Activated CD4-positive, alpha-beta T cell treated with anti-CD3 and anti-CD28 coated beads, Interleukin-2, amount 50 U/mL, for 1 hour (primary cell): ENCODE results near the gene ZNF787.
"Not testable (repeated sequence)": the region's sequence is repeated elsewhere in the genome, so short reads cannot be mapped to it uniquely, and the experiment has no call there.

Experiments used
- DNase-seq: peaks from one replicate; pipeline ENCODE4 v3.0.0-alpha.2; 2020

The ZNF787 gene

DNA sequence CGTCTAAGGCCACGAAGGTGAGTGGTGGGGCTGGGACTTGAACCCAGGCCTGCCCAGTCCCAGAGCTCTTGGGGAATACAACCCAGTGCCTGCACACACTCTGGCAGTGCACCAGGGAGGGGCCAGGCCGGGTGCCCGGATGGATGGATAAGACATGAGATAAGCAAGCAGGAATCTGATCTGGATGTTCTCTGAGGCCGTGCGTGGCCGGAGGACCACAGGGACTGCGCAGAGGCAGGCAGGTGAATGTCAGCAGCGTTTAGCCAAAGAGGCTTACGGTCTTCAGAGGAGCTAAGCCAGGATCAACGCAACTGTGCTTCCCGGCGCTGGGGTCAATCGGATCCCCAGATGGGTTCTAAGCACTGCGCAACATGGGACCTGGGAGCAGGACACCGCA is 1.5 kb downstream of the ZNF787 start:
- no peak for DNase-seq

DNA sequence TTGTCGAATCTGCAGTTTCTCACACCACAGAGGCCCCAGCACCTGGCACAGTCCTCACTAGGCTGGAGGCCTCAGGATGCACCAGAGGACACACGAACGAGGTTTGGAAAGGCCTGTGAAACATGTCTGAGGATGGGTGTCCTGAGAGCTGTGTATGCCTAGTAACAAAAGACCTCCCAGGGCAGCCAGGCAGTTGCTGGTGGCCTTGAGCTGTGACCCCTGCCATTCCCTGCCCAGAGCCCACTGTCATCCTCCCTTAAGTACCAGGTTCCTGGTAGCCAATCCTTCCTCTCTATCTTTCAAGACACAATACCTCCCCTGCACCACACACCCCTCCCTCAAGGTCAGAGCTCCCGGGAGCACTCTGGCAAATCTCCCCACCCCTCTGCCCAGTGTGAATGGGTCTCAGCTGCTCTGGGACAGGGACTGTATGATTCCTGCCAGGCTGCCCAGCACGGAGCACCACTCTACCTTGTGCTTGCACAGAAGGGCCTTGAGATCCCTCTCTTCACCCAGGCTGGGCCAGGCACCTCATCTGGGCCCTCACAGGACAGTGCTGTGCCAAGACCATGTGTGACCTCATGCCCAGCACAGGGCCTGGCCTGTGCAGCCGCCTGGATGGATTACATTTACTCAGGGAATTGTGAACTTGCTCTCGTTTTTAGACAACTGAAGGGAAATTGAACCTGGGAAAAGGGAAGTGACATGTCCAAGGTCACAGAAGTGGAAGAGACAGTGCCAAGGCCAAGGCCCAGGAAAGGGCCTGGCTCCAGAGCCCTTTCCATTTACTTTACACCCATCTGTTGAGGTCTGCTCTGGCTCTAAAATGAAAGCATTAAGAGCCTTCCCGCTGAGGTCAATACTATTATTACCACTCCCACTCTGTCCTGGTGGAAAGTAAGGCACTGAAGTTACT is 2.2 kb downstream of the ZNF787 start:
- DNase-seq = no peak

DNA sequence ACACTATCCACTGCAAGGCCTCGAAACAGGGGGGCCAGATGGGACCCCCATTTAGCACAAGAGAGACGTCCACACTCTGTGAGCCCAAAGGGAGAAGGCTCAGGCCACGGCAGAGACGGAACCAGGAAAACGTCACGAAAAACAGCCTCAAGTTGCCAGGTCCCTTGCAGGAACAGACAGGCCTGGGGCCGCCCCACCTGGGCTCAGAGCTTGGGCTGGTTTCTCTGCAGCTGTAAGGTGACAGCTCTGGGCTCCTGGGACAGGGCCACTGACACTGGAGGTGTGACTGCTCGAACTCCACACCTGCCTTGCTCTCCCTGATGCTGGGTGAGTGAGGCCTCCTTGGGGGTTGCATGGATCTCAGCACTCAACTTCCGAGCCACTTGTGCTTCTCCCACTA is 3.2 kb downstream of the ZNF787 start:
- DNase-seq = no peak

DNA sequence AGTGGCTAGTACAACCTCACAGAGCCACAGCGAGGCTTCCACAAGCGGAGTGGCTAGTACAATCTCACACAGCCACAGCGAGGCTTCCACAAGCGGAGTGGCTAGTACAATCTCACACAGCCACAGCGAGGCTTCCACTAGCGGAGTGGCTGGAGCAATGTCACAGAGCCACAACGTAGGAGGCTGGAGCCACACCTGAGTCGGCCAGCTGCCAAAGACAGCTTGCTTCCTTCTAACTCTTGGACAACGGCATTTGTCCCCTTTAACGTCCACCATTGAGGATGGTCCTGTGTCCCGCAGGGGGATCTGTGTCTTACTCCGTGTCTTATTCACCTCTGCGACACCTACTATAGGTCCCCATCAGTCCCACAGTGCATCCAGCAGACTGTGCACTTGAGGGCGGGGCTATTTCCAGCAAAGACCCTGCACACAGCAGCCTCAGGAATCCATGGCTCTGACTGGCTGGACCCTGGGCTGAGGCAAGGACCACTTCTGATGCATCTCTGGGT is 3.7 kb downstream of the ZNF787 start:
- DNase-seq = no peak

DNA sequence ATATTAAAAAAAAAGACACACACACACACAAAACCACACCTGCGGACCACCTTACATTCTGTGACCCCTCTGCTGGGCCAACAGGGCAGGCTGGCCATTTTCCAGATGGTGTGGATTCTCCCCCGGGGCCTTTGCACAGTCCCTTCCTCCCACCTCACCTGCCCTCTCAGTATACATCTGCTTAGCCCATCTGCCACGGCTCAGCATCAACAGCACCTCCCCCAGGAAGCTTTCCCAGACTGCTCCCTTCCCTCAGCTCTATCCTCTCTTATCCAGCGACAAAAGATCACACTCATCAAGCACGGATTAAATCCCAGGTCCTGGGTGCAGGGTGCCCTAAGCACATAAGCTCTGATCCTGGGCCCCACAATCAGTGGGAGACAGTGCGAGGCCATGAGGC is 4.5 kb downstream of the ZNF787 start:
- DNase-seq = no peak

DNA sequence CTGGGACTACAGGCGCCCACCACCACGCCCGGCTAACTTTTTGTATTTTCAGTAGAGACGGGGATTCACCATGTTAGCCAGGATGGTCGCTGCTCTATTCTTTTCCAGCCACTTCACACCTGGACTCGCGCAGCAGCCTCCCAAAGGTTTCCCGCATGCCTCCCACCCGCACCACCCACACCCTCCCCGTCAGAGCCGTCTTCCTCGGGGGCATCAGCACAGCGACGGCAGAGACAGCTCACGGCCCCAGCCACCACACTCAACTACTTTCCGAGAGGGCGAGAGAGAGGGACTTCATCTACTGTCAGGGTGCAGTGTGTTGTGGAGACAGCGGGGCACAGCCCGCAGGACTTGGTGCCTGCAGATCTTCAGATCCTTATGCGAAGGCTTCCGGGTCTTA is 5.6 kb downstream of the ZNF787 start:
- no peak for DNase-seq

DNA sequence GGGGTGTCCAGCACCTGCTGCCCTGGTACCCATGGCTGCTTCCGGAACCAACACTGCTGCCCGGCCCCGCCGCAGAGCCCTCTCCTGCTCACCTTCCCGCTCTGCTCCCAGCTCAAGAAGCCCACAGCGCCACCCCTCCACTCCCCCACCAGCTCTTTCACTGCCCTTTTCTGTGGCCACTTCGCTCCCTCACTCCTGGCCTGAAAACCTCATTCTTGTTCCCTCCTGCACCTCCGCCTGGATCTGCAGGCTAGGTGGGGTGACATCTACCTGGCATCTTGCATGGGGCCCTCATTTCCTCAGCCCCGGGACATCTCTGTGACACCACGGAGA is 6.4 kb downstream of the ZNF787 start:
- no peak for DNase-seq

DNA sequence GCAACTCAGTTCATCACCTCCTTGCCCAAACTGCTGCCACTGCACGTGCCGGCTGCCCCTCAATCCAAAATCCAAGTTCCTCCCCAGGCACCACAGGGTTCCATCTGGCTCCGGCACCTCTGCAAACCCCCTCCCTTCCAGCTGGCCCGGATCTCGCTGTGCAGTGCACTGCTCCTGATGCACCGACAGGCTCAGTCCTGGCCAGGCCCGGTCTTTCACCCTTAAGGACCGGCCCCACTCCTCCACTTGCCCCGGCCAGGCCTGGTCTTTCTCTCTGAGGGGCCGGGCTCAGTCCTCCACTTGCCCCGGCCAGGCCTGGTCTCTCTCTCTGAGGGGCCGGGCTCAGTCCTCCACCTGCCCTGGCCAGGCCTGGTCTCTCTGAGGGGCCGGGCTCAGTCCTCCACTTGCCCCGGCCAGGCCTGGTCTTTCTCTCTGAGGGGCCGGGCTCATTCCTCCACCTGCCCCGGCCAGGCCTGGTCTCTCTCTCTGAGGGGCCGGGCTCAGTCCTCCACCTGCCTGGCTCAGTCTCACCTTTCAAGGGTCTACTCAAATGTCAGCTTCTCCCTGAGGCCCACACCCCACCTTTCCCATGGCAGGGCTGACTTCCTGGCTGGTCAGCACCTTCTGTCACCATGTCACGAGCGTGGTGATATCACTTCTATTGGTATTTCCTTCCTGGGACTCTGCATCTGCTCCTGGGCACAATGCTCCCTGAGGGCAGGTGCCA is 6.9 kb downstream of the ZNF787 start:
- no peak for DNase-seq

DNA sequence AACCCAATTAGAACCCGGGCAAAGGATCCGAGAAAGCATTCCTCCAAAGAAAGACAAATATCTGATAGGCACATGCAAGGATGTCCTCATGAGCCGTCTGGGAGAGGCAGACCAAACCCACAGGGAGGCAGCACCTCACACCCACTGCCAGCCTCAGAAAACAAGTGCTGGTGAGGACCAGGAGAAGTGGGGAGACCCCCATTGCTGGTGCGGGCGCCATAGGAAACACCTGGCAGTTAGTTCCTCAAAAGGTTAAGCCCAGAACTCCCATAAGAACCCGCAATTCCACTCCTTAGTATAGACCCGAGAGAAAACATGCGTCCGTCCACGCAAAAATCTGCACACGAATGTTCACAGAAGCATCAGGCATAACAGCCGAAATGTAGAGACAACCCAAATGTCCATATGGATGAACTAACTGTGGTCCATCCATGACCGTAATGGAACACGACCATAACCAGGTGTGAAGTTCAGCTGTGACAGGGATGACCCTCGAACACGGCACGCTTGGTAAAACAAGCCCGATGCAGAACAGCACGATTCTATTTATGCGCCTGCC is 7.9 kb downstream of the ZNF787 start:
- no peak for DNase-seq

DNA sequence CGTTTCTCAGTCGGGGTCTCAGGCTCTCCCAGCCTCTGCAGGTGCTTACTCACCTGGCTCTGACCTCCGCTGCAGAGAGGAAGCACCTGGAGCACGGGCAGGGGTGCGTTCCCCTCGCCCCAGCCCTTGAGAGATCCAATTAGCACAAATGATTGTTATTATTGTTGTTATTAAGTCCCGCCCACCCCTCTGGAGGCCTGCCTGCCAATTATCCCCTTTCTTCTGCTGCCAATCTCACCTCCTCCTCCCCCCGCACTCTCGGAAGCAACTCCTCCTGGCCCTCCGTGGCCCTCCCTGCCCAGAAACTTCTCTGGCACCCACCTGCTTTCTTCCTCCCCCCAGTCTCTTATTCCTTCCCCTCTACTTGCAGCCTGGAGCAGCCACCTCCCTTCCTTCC is 8.8 kb downstream of the ZNF787 start:
- no peak for DNase-seq

DNA sequence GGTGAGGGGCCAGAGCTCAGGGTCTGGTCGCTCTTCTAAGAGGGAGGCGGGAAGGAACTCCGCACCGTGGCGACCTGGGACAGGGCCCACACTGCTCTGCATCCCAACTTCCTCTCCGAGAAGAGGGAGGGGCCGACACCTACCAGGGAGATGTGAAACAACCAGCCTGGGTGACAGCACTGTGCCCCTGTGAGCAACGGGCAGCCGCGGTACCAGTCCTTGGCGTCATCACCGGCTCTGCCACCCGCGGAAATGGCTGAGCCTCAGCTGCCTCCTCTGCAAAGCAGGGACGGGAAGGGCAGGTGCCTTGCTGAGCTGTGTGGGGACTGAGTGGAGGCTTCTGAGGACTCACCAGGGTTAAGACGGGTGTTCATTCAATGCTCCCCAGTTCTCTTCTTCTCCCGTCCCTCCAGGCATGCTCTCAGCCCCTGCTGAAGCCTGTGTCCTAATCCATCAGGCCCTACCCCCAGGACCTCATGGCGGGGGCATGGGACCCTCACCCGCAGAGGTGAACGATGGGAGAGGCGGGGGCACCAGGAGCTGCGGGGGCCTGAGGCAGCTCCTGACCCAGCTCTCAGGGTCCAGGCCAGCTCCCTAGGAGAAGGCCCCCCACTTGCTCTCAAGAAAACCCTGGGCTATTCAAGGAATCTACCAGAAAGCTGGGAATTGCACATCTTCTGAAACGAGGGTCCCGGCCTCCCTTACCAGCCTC is 9.3 kb downstream of the ZNF787 start:
- DNase-seq = peak; percentile 9

DNA sequence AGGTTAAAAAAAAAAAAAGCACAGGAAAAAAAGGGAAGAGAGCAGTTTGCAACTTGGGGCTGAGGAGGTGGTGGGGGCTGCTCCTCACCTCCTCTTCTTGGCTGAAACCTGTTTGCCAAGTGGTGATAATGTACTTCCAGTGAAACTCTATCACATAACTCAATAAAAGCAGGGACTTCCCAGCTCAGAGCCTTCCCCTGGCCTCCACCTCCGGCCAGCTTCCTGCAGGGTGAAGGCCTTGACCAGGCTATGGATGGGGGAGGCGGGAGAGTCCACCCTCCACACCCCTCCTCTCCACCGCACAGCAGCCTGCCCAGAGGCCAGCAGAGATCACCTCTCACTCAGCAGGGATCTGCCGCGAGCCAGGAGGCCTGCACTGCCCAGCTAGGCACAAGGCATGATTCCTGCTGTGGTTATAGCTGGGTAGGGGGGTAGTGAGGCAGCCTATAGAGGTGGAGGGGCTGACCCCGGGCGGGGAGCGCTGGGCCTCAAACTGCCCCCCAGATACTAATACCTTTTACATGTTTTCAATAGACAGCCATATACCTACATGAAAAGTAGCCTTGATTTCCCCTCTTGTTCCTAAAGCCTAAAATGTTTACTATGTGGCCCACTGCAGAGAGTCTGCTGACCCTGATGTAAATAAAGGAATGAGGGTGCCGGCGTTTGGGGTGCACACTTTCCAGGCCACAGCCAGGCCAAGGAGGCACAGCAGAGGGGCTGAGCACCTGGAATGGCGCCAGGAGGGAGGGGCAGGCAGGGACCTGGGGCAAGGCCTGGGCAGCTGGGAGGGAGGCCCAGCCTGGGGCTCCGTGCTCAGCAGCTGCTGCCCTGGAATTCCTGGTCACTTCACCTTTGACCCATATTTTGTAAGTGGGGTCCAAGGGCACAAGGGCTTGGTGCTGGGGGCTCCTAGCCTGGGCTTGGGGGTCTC is 10.3 kb downstream of the ZNF787 start:
- DNase-seq = no peak

DNA sequence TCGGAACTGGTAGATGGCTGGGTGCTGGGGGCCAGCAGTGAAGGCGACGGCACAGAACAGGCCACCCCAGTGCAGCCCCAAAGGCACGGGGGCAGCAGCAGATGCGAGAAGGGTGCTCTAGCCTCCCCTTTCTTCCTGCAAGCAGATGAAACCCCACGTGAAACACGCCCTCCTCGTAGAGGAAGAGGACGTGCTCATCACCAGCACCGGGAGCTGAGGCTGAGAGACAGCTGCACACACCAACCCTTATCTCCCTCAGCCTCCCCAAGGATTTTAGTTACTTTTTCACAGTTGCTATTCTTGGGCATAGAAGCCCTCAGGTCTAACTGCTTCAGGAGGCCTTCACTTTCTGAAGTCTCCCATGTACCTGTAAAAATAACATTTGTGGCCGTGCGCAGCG is 11.9 kb downstream of the ZNF787 start:
- no peak for DNase-seq

DNA sequence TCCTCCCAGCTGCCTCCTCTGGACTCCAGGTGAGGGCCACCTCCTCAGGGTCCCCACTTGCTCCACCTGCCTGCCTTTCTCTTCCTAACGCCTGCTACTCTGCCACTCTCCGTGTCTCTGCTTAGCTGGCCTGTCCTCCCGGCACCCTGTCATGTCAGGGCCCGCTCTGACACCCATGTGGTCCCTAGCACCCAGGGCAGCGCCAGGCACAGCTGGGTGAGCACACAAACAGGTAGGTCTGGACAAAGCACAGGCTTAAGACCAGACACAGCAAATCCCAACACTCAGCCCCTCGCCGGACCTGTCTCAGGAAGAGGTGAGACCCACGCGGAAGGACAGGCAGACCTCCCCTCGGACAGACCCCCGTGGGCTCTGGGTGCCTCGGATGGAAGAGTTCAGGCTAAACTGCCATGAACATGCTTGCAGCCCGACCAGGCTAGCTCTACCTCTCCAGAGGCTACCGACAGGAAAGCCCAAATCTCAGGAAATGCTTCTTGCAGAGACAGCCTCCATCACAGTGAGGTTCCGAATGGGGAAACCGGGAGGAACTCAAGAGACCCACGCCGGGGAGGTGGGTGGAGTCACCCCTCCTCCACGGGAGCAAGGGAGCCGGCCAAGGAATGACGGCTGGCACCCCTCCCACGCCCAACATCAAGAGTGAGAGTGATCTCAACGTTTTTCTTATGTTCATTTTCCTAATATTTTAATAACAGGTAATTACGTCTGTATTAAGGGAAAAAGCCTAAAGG is 12.5 kb downstream of the ZNF787 start:
- no peak for DNase-seq

DNA sequence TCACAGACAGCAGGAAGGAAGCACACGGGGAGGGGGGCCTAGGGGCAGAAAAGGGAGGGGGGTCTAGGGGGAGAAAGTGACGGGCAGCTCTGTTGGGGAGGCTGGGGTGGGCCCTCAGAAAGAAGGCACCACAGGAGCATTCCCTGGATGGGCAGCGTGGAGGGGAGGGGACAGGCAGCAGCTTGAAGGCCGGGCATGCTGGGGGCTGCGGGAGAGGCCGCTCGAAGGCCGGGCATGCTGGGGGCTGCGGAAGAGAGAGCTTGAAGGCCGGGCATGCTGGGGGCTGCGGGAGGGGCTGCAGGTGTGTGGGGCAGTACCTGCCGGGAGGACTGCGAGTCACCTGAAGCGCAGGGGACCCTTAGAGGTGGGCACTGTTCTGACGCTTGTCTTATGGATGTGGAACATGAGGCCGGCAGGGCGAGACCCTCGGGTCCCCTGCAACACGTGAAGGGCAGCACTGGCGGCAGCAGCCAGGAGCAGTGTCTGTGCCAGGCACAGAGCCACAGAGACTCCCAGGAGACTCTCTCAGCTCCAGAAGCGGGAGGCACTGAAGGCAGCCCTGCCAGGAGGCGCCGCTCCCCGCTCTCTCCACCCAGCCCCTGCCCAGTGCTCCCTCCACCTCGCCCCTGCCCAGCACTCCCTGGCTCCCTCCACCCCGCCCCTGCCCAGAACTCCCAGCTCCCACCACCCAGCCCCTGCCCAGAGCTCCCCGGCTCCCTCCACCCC is 13.3 kb downstream of the ZNF787 start:
- DNase-seq = no peak

DNA sequence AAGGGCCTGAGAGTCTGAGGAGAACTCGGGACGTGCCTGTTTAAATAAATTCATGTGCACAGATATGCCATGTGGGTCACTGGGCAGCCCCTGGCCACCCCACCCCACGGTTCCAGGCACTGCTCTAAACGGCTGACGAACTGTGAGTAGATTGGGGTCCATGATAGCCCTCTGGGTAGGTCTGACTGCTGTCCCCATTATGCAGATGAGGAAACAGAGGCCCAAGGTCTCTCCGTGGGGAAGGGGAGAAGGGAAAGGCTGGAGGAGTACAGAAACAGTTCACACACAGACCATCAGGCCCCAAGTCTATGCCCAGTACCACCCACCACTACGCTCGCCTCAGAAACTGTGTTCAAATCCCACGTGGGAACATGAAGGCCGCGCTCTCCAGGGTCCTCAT is 14.1 kb downstream of the ZNF787 start:
- DNase-seq = no peak

DNA sequence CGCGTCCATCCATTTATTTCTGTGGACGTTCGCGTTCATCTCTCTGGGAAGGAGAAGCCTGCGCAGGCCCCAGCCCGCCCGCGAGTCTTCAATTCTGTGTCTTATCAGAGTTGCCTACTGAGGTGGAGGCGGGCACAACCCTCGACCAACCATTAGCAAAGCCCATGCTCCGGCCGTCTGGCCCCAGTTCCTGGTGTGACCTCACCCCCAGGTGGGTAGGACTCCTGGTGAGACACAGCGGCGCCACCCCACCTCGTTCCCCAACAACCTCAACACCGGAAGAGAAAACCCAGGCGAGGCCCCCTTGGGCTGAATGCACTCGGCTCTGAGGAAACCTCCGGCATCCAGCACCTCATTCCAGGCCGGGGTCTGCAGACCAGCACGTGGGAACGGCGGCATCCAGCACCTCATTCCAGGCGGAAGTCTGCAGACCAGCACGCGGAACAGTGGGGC is 14.7 kb downstream of the ZNF787 start:
- no peak for DNase-seq

DNA sequence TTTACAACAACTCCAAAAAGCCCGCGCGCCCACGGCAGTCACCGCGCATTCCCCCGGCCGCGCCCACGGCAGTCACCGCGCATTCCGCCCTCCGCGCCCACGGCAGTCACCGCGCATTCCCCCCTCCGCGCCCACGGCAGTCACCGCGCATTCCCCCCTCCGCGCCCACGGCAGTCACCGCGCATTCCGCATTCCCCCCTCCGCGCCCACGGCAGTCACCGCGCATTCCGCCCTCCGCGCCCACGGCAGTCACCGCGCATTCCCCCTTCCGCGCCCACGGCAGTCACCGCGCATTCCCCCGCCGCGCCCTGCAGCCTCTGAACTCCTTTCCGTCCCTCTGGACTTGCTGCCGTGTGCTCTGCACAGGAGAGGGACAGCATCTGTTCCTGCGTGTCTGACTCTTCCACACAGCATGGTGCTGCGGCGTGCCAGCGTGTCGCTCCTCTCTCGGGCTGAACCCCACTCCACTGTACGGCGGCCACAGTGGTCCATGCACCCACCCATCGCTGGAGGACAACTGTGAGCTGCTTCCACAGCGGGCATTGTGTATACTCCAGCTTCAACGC is 15.2 kb downstream of the ZNF787 start:
- DNase-seq = not testable (repeated sequence)

DNA sequence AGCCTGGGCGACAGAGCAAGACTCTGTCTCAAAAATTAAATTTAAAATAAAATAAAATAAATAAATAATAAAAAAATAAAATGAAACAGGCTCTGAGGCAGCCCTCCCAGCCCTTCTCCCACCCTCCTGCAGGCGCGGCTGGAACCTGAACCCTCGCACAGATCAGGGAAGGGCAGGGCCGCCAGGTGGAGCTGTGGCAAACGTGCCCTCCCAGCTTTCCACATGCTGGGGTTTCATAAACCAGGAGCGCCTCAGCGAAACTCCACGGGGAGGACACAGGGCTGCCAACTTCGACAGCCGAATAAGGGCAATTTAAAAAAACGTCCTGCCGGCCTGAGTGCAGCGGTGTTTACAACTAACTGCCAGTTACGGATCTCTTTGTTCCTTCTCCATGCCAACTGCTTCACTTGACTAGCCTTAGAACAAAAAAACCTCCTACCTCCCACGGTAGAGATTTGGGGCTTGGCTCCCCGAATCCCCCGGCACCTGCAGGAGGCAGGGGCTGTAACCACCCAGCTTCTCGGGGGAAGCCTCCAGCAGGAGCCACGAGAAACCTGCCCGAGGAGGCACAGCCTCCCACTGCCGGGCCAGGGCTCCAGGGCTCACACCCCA is 15.9 kb downstream of the ZNF787 start:
- DNase-seq = peak; percentile 61

DNA sequence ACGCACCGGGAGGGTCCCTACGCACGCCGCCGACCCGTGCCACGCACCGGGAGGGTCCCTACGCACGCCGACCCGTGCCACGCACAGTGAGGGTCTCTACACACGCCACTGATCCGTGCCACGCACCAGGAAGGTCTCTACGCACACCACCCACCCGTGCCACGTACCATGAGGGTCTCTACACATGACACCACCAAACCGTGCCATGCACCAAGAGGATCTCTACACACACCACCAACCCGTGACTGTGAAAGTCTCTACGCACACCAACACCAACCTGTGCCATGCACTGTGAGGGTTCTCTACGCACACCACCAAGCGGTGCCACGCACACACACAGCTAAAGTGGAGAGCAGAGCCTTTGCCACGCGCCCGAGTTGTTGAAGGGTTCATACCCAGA is 16.7 kb downstream of the ZNF787 start:
- no peak for DNase-seq
